RWPE2 (cell line): Measurements from ENCODE around the gene NAALADL2.

Experiments used
- ATAC-seq: fragments of 200-7000 bp; cut with Tn5 transposase; 3 replicates; pipeline ENCODE4 v1.9.1; 2021; ENCODE audit warnings: low read depth
- DNase-seq: peaks from one replicate; pipeline ENCODE4 v3.0.0-alpha.2; 2020; ENCODE audit warnings: low spot score
- H3K27ac ChIP-seq: fragments of 450-650 bp; 2 replicates; pipeline ENCODE4 v1.5.1; 2017; ENCODE audit warnings: mild to moderate bottlenecking; ENCODE audit not compliant: poor library complexity, severe bottlenecking
- H3K27me3 ChIP-seq: fragments of 250-450 bp; sonication (Bioruptor Pico); 2 replicates; pipeline ENCODE4 v1.5.1; 2021; ENCODE audit warnings: mild to moderate bottlenecking, moderate library complexity; ENCODE audit not compliant: insufficient read depth, poor library complexity, severe bottlenecking
- H3K36me3 ChIP-seq: fragments of 250-450 bp; sonication (Bioruptor Pico); 2 replicates; pipeline ENCODE4 v1.5.1; 2020; ENCODE audit warnings: low read depth, mild to moderate bottlenecking, moderate library complexity
- H3K4me1 ChIP-seq: fragments of 250-450 bp; sonication (Bioruptor Pico); 2 replicates; pipeline ENCODE4 v1.5.1; 2021; ENCODE audit warnings: mild to moderate bottlenecking, moderate library complexity; ENCODE audit not compliant: insufficient read depth, poor library complexity, severe bottlenecking
- H3K4me3 ChIP-seq: fragments of 250-450 bp; sonication (Bioruptor Pico); 2 replicates; pipeline ENCODE4 v1.5.1; 2021; ENCODE audit warnings: mild to moderate bottlenecking, moderate library complexity; ENCODE audit not compliant: severe bottlenecking
- H3K9me3 ChIP-seq: fragments of 250-450 bp; sonication (Bioruptor Pico); 2 replicates; pipeline ENCODE4 v1.5.1; 2021; ENCODE audit warnings: mild to moderate bottlenecking, moderate library complexity; ENCODE audit not compliant: severe bottlenecking
- TF ChIP-seq, protein P1 (sequence below): fragments of 450-650 bp; IDR thresholded peaks from one replicate; pipeline ENCODE4 v1.5.1; 2017; ENCODE audit warnings: mild to moderate bottlenecking, moderate library complexity; ENCODE audit not compliant: poor library complexity, severe bottlenecking

Gene NAALADL2

DNA sequence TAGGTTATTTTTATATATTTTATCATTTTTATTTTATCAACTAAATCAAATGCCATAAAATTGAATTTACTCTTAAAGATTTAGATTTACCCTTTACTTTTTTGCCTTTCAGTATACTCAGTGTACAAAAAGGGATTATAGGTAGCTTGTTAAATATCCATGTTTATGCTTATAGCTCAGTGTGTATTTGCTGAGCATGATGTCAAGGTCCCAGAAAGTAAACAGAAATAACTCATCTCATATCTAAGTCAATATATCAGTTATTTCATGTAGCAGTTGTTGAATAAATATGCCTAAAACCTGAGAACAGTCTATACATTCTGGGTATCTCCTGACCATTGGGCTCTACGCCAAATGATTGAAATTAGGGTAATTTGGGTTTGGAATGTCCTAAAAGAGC, 693.8 kb downstream of the NAALADL2 start:
- DNase-seq = no peak
- no peak overlapping the region for H3K27ac ChIP-seq
- ATAC-seq = no peak
- TF ChIP-seq, protein P1, sequence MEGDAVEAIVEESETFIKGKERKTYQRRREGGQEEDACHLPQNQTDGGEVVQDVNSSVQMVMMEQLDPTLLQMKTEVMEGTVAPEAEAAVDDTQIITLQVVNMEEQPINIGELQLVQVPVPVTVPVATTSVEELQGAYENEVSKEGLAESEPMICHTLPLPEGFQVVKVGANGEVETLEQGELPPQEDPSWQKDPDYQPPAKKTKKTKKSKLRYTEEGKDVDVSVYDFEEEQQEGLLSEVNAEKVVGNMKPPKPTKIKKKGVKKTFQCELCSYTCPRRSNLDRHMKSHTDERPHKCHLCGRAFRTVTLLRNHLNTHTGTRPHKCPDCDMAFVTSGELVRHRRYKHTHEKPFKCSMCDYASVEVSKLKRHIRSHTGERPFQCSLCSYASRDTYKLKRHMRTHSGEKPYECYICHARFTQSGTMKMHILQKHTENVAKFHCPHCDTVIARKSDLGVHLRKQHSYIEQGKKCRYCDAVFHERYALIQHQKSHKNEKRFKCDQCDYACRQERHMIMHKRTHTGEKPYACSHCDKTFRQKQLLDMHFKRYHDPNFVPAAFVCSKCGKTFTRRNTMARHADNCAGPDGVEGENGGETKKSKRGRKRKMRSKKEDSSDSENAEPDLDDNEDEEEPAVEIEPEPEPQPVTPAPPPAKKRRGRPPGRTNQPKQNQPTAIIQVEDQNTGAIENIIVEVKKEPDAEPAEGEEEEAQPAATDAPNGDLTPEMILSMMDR = no peak
- H3K9me3 ChIP-seq = no peaks in the 10 kb centered on the region
- no peaks in the 10 kb centered on the region for H3K27me3 ChIP-seq
- H3K4me3 ChIP-seq = no peak overlapping the region
- H3K4me1 ChIP-seq = no peaks in the 10 kb centered on the region
- no peaks in the 10 kb centered on the region for H3K36me3 ChIP-seq

DNA sequence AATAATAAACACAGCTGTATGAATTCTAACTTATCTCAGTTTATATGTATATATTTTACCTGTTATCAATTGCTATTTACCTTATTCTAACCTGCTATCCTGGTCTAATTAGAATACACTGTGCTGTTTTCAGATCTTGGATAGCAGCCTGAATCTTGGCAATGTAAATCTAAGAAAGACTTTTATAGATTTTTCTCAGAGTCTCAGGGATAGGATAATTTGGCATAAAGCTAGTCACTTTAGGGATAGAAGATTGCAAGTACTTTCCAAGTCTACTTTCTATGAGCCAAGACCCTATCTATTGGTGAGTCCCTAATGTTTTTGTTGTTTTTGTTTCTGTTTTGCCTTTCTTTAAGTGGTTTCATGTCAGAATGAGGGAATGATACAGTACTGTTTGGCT, 695.7 kb downstream of the NAALADL2 start:
- Histone ChIP-seq H3K27ac (no peak overlapping the region), H3K36me3 (no peaks in the 10 kb centered on the region), H3K27me3 (no peaks in the 10 kb centered on the region), H3K4me3 (no peak overlapping the region), H3K9me3 (no peaks in the 10 kb centered on the region), H3K4me1 (no peaks in the 10 kb centered on the region)
- no peak for DNase-seq
- TF ChIP-seq, protein P1 = no peak
- no peak for ATAC-seq

DNA sequence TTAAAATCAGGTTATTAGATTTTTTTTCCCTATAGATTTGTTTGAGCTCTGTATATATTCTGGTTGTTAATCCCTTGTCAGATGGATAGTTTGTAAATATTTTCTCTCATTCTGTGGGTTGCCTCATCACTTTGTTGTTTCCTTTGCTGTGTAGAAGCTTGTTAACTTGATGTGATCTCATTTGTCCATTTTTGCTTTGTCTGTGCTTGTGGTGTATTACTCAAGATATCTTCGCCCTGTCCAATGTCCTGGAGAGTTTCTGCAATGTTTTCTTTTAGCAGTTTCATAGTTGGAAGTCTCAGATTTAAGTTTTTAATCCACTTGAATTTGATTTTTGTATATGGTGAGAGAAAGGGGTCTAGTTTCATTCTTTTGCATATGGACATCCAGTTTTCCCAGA, 699.1 kb downstream of the NAALADL2 start:
- TF ChIP-seq, protein P1 = no peak
- Histone ChIP-seq H3K4me1 (no peaks in the 10 kb centered on the region), H3K4me3 (no peak overlapping the region), H3K9me3 (no peaks in the 10 kb centered on the region), H3K27ac (no peak overlapping the region), H3K36me3 (no peaks in the 10 kb centered on the region), H3K27me3 (no peaks in the 10 kb centered on the region)
- ATAC-seq (no peak), DNase-seq (no peak)

DNA sequence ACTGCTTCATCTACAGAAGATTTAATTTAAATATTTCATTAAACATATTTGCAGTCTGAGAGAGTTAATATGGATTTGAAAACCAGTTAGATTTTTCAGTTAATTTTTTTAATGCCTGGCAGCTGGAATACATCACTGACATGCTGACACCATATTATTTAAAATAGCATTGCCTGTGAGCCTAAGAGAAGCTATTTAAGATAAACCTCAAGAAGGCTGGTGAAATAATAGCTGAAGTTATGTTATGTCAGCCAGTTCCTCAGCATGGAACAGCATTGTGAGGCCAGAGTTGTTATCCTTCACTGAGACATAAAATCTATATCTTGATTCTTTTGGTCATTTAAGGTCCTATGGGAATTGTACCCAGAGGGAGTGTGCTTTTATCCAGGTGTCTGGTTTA, 705.2 kb downstream of the NAALADL2 start:
- Histone ChIP-seq H3K36me3 (no peaks in the 10 kb centered on the region), H3K9me3 (no peaks in the 10 kb centered on the region), H3K4me3 (no peak overlapping the region), H3K27me3 (no peaks in the 10 kb centered on the region), H3K4me1 (no peaks in the 10 kb centered on the region), H3K27ac (no peak overlapping the region)
- ATAC-seq (no peak), DNase-seq (no peak)
- TF ChIP-seq, protein P1 = no peak

DNA sequence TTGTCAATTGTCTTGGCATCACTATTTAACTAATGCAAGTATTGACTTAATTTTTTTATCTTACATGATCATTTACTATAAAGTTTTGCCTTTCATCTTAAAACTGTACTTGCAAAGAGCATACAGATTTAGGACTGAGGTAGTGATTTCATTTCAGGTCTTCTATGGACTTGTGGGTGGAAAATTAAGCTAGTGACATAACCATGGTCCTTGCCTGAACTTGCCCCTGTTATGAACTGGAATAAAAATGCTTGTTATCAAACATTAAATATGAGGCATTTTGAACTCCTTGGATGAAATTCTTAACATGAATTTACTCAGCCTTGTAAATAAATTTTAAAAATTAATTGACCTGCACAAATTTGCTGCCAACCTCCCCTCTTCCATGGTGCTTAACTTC, 712.0 kb downstream of the NAALADL2 start:
- no peak for ATAC-seq
- Histone ChIP-seq H3K27ac (no peak overlapping the region), H3K27me3 (no peaks in the 10 kb centered on the region), H3K4me1 (no peaks in the 10 kb centered on the region), H3K9me3 (no peaks in the 10 kb centered on the region), H3K4me3 (no peak overlapping the region), H3K36me3 (no peaks in the 10 kb centered on the region)
- no peak for DNase-seq
- TF ChIP-seq, protein P1 = no peak
